Measurements from ENCODE around the gene CALN1. TPM values are rescaled to one million over a fixed set of nuclear protein-coding genes. Genes with fewer than 3 reads are reported as not detected.

CALN1 gene
- total RNA-seq, result under 0.01 TPM in 1 of 2 replicates, not detected in the other

DNA sequence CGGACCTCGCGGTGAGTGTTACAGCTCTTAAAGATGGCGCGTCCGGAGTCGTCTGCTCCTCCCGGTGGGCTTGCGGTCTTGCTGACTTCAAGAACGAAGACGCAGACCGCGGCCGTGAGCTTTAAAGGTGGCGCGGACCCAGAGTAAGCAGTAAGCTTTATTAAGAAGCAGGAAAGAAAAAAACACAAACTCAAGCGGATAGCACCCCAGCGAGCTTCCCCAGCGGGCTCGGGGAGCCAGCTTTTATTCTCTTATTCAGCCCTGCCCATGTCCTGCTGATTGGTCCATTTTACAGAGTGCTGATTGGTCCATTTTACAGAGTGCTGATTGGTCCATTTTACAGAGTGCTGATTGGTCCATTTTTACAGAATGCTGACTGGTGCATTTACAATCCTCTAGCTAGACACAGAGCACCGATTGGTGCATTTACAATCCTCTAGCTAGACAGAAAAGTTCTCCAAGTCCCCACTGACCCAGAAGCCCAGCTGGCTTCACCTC lies at the start of gene CALN1:
CALN1 (minus strand) TSS at position 218 of the 498 bp plus-strand sequence.

